VCaP (cell line): Measurements from ENCODE around the gene SPTBN1.

Experiments
- H3K27ac ChIP-seq: fragments of 450-650 bp; 2 replicates; pipeline ENCODE4 v1.5.1; 2017
- CTCF ChIP-seq: fragments of 450-650 bp; conservative IDR thresholded peaks from 2 replicates; pipeline ENCODE4 v1.5.1; 2017; ENCODE audit warnings: mild to moderate bottlenecking, moderate library complexity

Gene SPTBN1

GRCh38 chr2:54630858-54631497 lies 174.9 kb downstream of the SPTBN1 start:
- TF ChIP-seq CTCF, result no peak
- H3K27ac ChIP-seq, result no peak overlapping the region

- no peak overlapping the region for H3K27ac ChIP-seq
- TF ChIP-seq CTCF, result no peak
These were observed 175.6 kb downstream of the SPTBN1 start for GRCh38 chr2:54631755-54632154.

GRCh38 chr2:54632733-54633692 lies 176.9 kb downstream of the SPTBN1 start:
- no peak overlapping the region for H3K27ac ChIP-seq
- no peak for TF ChIP-seq CTCF

- H3K27ac ChIP-seq, result no peak overlapping the region
- no peak for TF ChIP-seq CTCF
These were observed 177.9 kb downstream of the SPTBN1 start for GRCh38 chr2:54634021-54634420.

GRCh38 chr2:54634564-54635511 lies 178.7 kb downstream of the SPTBN1 start:
- no peak for TF ChIP-seq CTCF
- no peak overlapping the region for H3K27ac ChIP-seq

- H3K27ac ChIP-seq, result no peak overlapping the region
- no peak for TF ChIP-seq CTCF
These were observed 179.5 kb downstream of the SPTBN1 start for GRCh38 chr2:54635554-54636152.
